Vagina (tissue), 2 donors: Measurements from ENCODE around the gene ELMO2. TPM values are rescaled to one million over a fixed set of nuclear protein-coding genes. Genes with fewer than 3 reads are reported as not detected.

ENCODE experiments used
- DNase-seq, 2 donors: peaks; one replicate each; pipeline ENCODE4 v3.0.0-alpha.2; 2017; ENCODE audit errors: extremely low spot score in 2 of 2
- H3K27ac ChIP-seq: fragments of 200-600 bp; sonication (generic); one replicate; pipeline ENCODE4 v1.5.1; 2019
- H3K27me3 ChIP-seq: fragments of 200-600 bp; sonication (generic); one replicate; pipeline ENCODE4 v1.5.1; 2019
- H3K36me3 ChIP-seq, 2 donors: fragments of 200-600 bp; sonication (generic); one replicate each; pipeline ENCODE4 v1.5.1; 2017 to 2019
- H3K4me1 ChIP-seq: fragments of 200-600 bp; sonication (generic); one replicate; pipeline ENCODE4 v1.5.1; 2019
- H3K4me3 ChIP-seq, 2 donors: fragments of 200-600 bp; sonication (generic); 1 replicate in 1 of 2; 2 replicates in 1 of 2; pipeline ENCODE4 v1.5.1; 2016 to 2019
- H3K9me3 ChIP-seq: fragments of 200-600 bp; sonication (generic); one replicate; pipeline ENCODE4 v1.5.1; 2019
- CTCF ChIP-seq, 3 experiments: fragments of 450-650 bp in 2 of 3; fragments of 200-600 bp in 1 of 3; sonication (generic) in 1 of 3; IDR thresholded peaks; one replicate each; pipeline ENCODE4 v1.5.1; 2017 to 2019; ENCODE audit warnings: antibody characterized with exemption in 3 of 3, mild to moderate bottlenecking in 2 of 3, moderate library complexity in 2 of 3
- POLR2A ChIP-seq, 2 donors: fragments of 450-650 bp; IDR thresholded peaks; one replicate each; pipeline ENCODE4 v1.6.1; 2017; ENCODE audit warnings: antibody characterized with exemption in 2 of 2, mild to moderate bottlenecking in 2 of 2, moderate library complexity in 2 of 2
- POLR2AphosphoS5 ChIP-seq, 2 donors: sonication (generic); formaldehyde crosslinking; IDR thresholded peaks; one replicate each; pipeline ENCODE4 v1.9.0; 2017; ENCODE audit warnings: antibody characterized with exemption in 2 of 2, mild to moderate bottlenecking in 2 of 2, low read depth in 1 of 2; ENCODE audit not compliant: insufficient read depth in 1 of 2
- intact Hi-C: fragments of 100-400 bp; cut with DNase I; formaldehyde crosslinking; loops from one replicate; pipeline ENCODE4 v1.15.1; 2023
- total RNA-seq: library from RNA; depleted of rRNA; stranded (reverse); fragments of >200 nt; gene quantifications from one replicate; pipeline ENCODE4 v1.2.3, GENCODE V29; 2016

ELMO2 gene
- total RNA-seq, 1 donor from 2014 or later = 73.9 TPM

- Histone ChIP-seq H3K4me1 (peaks cover 13% of the 10 kb centered on the region), H3K36me3 (peaks cover 0 to 19% of the 10 kb centered on the region in 2 donors), H3K9me3 (no peaks in the 10 kb centered on the region), H3K4me3 (no peak overlapping the region), H3K27me3 (no peaks in the 10 kb centered on the region), H3K27ac (no peak overlapping the region)
- no peak for DNase-seq
- no peak for TF ChIP-seq POLR2AphosphoS5 (IDR thresholded peaks at IDR 0.05; ENCODE audit: insufficient read depth in 1 of 2, low read depth in 1 of 2)
- no peak for TF ChIP-seq CTCF (IDR thresholded peaks at IDR 0.05)
- TF ChIP-seq POLR2A (IDR thresholded peaks at IDR 0.05) = no peak
- intact Hi-C loops = no loop called here
These were observed 59.6 kb downstream of the ELMO2 start for GRCh38 chr20:46346770-46347169.

GRCh38 chr20:46344488-46345162 is 61.8 kb downstream of the ELMO2 start:
- H3K27ac ChIP-seq = no peak overlapping the region
- no peaks in the 10 kb centered on the region for H3K9me3 ChIP-seq
- H3K4me1 ChIP-seq = peaks cover 13% of the 10 kb centered on the region
- intact Hi-C loops = no loop called here
- no peaks in the 10 kb centered on the region for H3K27me3 ChIP-seq
- no peak for DNase-seq
- TF ChIP-seq POLR2AphosphoS5 (IDR thresholded peaks at IDR 0.05; ENCODE audit: insufficient read depth in 1 of 2, low read depth in 1 of 2) (no peak), POLR2A (IDR thresholded peaks at IDR 0.05) (no peak), CTCF (IDR thresholded peaks at IDR 0.05) (no peak)
- no peak overlapping the region for H3K4me3 ChIP-seq
- no peaks in the 10 kb centered on the region for H3K36me3 ChIP-seq

- Histone ChIP-seq H3K4me3 (no peak overlapping the region), H3K27me3 (no peaks in the 10 kb centered on the region), H3K27ac (no peak overlapping the region), H3K4me1 (peaks cover 13% of the 10 kb centered on the region), H3K36me3 (no peaks in the 10 kb centered on the region), H3K9me3 (no peaks in the 10 kb centered on the region)
- intact Hi-C loops = no loop called here
- TF ChIP-seq POLR2AphosphoS5 (IDR thresholded peaks at IDR 0.05; ENCODE audit: insufficient read depth in 1 of 2, low read depth in 1 of 2) = no peak
- TF ChIP-seq CTCF (IDR thresholded peaks at IDR 0.05) = no peak
- TF ChIP-seq POLR2A (IDR thresholded peaks at IDR 0.05) = no peak
- no peak for DNase-seq
These were observed 62.4 kb downstream of the ELMO2 start for GRCh38 chr20:46343975-46344357.

GRCh38 chr20:46343348-46343974 is 63.0 kb downstream of the ELMO2 start:
- H3K27me3 ChIP-seq = no peaks in the 10 kb centered on the region
- intact Hi-C loops = no loop called here

More at GRCh38 chr20:46343348-46343974, 63.0 kb downstream of the ELMO2 start:
- Histone ChIP-seq H3K36me3 (no peaks in the 10 kb centered on the region), H3K4me3 (peak overlapping the region in 1 of 2 donors; percentile 22), H3K9me3 (no peaks in the 10 kb centered on the region), H3K27ac (no peak overlapping the region), H3K4me1 (peaks cover 13% of the 10 kb centered on the region)
- DNase-seq = no peak
- TF ChIP-seq CTCF (IDR thresholded peaks at IDR 0.05) (no peak), POLR2AphosphoS5 (IDR thresholded peaks at IDR 0.05; ENCODE audit: insufficient read depth in 1 of 2, low read depth in 1 of 2) (no peak), POLR2A (IDR thresholded peaks at IDR 0.05) (no peak)
